ENCODE results near the gene DERL3.

Gene DERL3

GRCh38 chr22:23801886-23802377, 36.9 kb downstream of the DERL3 start:
- TF ChIP-seq CTCF (IDR thresholded peaks at IDR 0.05; ENCODE audit: low read depth, low read length, missing control alignments), result no peak
- no peak overlapping the region for H3K4me3 ChIP-seq (ENCODE audit: low read depth, low read length)
- DNase-seq (ENCODE audit: low read depth), result no peak

- no peak for DNase-seq (ENCODE audit: low read depth)
- H3K4me3 ChIP-seq (ENCODE audit: low read depth, low read length), result no peak overlapping the region
- TF ChIP-seq CTCF (IDR thresholded peaks at IDR 0.05; ENCODE audit: low read depth, low read length, missing control alignments), result no peak
These were observed 37.5 kb downstream of the DERL3 start for GRCh38 chr22:23801238-23801821.

DNA sequence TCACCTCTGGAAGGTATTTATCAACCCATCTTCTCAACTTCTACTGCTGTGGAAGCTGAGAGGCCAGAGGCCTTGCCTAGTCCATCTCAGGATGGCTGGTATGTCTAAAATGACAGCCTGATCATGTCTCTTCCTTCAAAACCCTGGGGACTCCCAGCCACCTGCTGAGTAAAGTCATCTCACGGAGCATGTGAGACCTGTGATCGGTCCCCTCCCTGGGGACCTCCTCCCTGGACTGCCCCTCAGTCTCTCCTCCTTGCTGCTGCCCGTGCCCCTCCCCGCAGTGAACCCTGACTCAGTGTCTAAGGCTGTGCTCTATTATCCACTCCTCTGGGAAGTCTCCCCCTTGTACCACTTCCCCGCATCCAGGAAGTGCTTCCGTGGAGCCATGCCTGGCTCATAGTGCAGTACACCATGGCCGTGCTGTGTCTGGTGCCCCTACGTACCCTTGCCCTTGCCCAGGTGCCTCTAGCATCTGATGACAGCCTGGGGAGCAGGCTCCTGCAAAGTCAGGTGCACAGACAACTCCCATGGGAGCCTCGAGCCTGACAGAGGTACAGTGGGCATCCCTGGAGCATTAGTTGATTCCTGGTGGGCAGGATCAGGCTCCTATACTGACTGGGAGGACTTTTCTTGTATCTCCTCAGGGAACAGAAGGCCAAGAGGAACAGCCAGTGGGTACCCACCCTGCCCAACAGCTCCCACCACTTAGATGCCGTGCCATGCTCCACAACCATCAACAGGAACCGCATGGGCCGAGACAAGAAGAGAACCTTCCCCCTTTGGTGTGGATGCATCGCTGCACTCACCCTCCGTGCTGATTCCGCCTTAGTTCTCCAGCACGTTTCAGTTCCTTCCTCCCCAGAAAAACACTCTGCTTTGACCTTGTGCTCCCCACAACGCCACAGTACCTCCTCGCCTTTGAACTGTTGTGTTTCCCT, 38.2 kb downstream of the DERL3 start:
- peak; percentile 73 for DNase-seq (ENCODE audit: low read depth)
- H3K4me3 ChIP-seq (ENCODE audit: low read depth, low read length), result no peak overlapping the region
- no peak for TF ChIP-seq CTCF (IDR thresholded peaks at IDR 0.05; ENCODE audit: low read depth, low read length, missing control alignments)

- no peak overlapping the region for H3K4me3 ChIP-seq (ENCODE audit: low read depth, low read length)
- DNase-seq (ENCODE audit: low read depth), result no peak
- no peak for TF ChIP-seq CTCF (IDR thresholded peaks at IDR 0.05; ENCODE audit: low read depth, low read length, missing control alignments)
These were observed 42.3 kb downstream of the DERL3 start for GRCh38 chr22:23796461-23796860.

DNA sequence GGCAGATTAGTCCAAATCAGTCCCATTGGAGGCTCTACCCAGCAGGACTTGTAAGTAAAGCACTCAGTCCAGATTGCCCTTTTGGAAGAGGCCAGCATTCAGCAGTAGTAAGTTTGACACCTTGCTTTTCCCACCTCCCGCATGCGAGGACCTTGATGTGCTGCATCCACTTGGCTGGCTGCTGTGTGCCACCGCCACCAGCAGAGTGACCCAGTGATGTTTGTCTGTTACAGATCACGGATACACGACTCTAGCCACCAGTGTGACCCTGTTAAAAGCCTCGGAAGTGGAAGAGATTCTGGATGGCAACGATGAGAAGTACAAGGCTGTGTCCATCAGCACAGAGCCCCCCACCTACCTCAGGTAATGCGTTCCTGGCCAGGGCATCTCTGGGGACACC, 45.5 kb downstream of the DERL3 start:
- DNase-seq (ENCODE audit: low read depth), result no peak
- no peak overlapping the region for H3K4me3 ChIP-seq (ENCODE audit: low read depth, low read length)
- TF ChIP-seq CTCF (IDR thresholded peaks at IDR 0.05; ENCODE audit: low read depth, low read length, missing control alignments), result no peak

DNA sequence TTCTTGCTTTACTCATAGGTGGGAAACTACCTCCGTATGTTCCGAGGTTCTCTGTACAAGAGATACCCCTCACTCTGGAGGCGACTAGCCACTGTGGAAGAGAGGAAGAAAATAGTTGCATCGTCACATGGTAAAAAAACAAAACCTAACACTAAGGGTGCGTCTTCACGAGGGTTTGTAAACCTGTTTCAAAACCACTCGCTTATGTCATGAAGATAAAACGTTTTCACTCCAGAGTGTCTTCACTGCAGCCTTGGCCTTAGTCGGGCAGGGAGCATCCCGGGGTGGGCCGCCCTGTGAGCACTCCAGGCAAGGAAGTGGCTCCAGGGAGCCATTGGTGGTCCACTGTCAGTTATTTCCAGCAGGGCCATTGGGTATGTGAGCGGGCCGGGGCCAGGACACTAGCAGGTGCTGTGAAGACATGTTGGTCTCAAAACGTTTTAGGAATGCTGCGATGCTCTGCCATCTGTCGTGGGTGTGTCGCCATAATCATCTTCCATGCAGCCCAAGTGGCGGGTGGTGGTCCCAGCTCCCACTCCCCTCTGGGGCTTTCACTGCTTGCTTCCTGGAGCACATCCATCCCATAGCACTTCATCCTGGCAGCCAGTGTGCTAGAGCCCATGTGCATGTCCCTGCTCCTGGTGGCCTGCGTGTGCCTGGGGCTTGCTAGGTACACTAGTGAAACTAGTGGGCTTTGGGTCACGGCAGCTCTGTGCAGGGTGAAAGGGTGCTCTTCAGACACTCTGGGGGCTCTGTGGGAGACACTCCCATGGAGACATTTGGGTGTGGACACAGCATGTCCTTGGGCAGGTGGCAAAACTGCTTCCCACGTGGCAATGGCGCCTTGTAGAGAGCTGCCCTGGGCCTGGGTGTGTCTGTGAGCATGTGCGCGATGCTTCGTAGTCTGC, 46.8 kb downstream of the DERL3 start:
- TF ChIP-seq CTCF (IDR thresholded peaks at IDR 0.05; ENCODE audit: low read depth, low read length, missing control alignments), result no peak
- no peak overlapping the region for H3K4me3 ChIP-seq (ENCODE audit: low read depth, low read length)
- DNase-seq (ENCODE audit: low read depth), result no peak

Data from GM12864 (cell line).